ENCODE results near the gene MAP3K1.

The MAP3K1 gene

DNA sequence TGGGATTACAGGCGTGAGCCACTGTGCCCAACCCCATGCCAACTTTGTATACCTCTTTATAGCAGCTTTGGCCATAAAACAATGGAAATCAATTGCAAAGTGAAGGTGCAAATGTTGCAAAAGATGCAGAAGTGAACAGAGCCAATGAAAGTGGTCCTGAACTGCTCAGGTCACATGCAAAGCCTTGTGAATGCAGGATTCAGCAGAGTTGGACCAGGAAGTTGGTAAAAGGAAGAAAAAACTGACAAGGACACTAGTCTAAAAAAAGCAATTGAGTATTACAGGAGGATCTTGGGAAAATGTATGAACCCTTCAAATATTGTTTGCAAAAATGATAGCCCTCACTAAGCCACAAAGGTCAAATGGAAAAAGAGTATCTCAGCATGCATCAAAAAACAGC lies 4.5 kb upstream of the MAP3K1 start:
- Histone ChIP-seq H3K9me3 (ENCODE audit: low read depth, low read length) (no peaks in the 10 kb centered on the region), H3K9ac (ENCODE audit: insufficient read length) (no peak overlapping the region), H3K36me3 (ENCODE audit: insufficient read depth, low read length) (no peaks in the 10 kb centered on the region), H3K4me3 (no peak overlapping the region), H3K27ac (no peak overlapping the region)
- no peak for DNase-seq (ENCODE audit: low read depth, low spot score)
- no peak for TF ChIP-seq POLR2AphosphoS5 (IDR thresholded peaks at IDR 0.05; ENCODE audit: borderline replicate concordance, low read depth, low read length)
- TF ChIP-seq FOXP2 (optimal IDR thresholded peaks at IDR 0.05; ENCODE audit: control extremely low read depth, extremely low read length, insufficient read depth): no peak

DNA sequence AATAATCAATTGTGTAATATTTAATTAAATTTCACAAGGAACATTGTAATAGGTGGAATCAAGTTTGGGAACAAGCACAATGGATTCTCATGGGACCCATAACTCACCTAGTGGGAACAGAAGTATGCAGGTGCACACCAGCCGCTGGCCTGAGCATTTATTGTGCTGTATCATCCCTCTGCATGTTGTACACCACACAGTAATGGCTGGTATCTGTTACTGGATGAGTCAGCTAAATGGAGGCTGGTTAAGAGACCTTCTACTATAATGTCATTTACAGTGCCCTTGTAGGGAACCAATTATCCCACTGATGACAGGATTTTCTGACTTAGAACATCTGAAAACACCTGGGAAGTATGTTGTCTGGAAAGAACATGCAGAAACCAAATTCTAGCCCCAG lies 3.2 kb upstream of the MAP3K1 start:
- H3K9me3 ChIP-seq (ENCODE audit: low read depth, low read length): no peaks in the 10 kb centered on the region
- H3K4me3 ChIP-seq: no peak overlapping the region
- no peak overlapping the region for H3K27ac ChIP-seq
- H3K9ac ChIP-seq (ENCODE audit: insufficient read length): no peak overlapping the region
- no peaks in the 10 kb centered on the region for H3K36me3 ChIP-seq (ENCODE audit: insufficient read depth, low read length)
- no peak for TF ChIP-seq EZH2 (IDR thresholded peaks at IDR 0.05)
- TF ChIP-seq FOXP2 (optimal IDR thresholded peaks at IDR 0.05; ENCODE audit: control extremely low read depth, extremely low read length, insufficient read depth): no peak
- TF ChIP-seq POLR2AphosphoS5 (IDR thresholded peaks at IDR 0.05; ENCODE audit: borderline replicate concordance, low read depth, low read length): no peak
- no peak for DNase-seq (ENCODE audit: low read depth, low spot score)

GRCh38 chr5:56813302-56813701 lies 2.0 kb upstream of the MAP3K1 start:
- no peak overlapping the region for H3K27ac ChIP-seq
- H3K9ac ChIP-seq (ENCODE audit: insufficient read length): no peak overlapping the region
- no peak for DNase-seq (ENCODE audit: low read depth, low spot score)
- no peak for TF ChIP-seq EZH2 (IDR thresholded peaks at IDR 0.05)
- no peak for TF ChIP-seq POLR2AphosphoS5 (IDR thresholded peaks at IDR 0.05; ENCODE audit: borderline replicate concordance, low read depth, low read length)
- no peak for TF ChIP-seq FOXP2 (optimal IDR thresholded peaks at IDR 0.05; ENCODE audit: control extremely low read depth, extremely low read length, insufficient read depth)
- no peak overlapping the region for H3K4me3 ChIP-seq
- H3K36me3 ChIP-seq (ENCODE audit: insufficient read depth, low read length): no peaks in the 10 kb centered on the region
- H3K9me3 ChIP-seq (ENCODE audit: low read depth, low read length): no peaks in the 10 kb centered on the region

DNA sequence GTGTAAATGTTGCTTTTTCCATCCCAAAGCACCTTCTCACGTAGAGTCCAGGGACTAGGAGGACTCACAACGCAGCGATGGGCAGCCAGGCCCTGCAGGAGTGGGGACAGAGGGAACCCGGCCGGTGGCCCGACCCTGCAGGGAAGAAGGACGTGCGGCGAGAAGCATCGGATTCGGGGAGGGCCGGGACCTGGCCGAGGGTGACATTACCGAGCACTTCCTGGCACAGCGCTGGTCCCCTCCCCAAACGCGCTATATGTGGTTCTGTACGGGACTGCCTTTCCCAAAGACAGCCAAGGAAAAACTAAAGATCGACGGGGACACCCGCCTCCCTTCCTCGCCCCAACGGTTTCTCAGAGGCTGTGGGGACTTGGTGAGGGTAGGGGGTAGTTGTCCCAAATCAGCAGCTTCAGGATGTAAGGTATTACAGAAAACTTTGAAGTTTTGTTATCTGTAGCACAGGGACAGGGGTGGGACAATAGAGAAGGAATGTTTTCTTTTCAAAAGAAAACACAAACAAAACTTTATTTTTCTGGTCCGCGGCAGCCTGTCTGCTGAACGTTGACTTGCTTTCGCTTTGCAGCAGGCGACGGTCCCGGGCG lies 887 bp upstream of the MAP3K1 start:
- Histone ChIP-seq H3K9ac (ENCODE audit: insufficient read length) (peak overlapping the region; percentile 72), H3K9me3 (ENCODE audit: low read depth, low read length) (no peaks in the 10 kb centered on the region), H3K4me3 (peak overlapping the region; percentile 83), H3K36me3 (ENCODE audit: insufficient read depth, low read length) (no peaks in the 10 kb centered on the region), H3K27ac (no peak overlapping the region)
- TF ChIP-seq EZH2 (IDR thresholded peaks at IDR 0.05) (no peak), FOXP2 (optimal IDR thresholded peaks at IDR 0.05; ENCODE audit: control extremely low read depth, extremely low read length, insufficient read depth) (peak; percentile 1)
- DNase-seq (ENCODE audit: low read depth, low spot score): no peak

GRCh38 chr5:56815658-56816545 lies 553 bp downstream of the MAP3K1 start:
- H3K9ac ChIP-seq (ENCODE audit: insufficient read length): peak overlapping the region; percentile 72
- no peak for TF ChIP-seq FOXP2 (optimal IDR thresholded peaks at IDR 0.05; ENCODE audit: control extremely low read depth, extremely low read length, insufficient read depth)
- TF ChIP-seq POLR2AphosphoS5 (IDR thresholded peaks at IDR 0.05; ENCODE audit: borderline replicate concordance, low read depth, low read length): no peak
- no peak for TF ChIP-seq EZH2 (IDR thresholded peaks at IDR 0.05)
- H3K9me3 ChIP-seq (ENCODE audit: low read depth, low read length): no peaks in the 10 kb centered on the region
- H3K4me3 ChIP-seq: peak overlapping the region; percentile 83
- no peak for DNase-seq (ENCODE audit: low read depth, low spot score)
- no peak overlapping the region for H3K27ac ChIP-seq
- no peaks in the 10 kb centered on the region for H3K36me3 ChIP-seq (ENCODE audit: insufficient read depth, low read length)

GRCh38 chr5:56816546-56817081 lies 1.3 kb downstream of the MAP3K1 start:
- TF ChIP-seq FOXP2 (optimal IDR thresholded peaks at IDR 0.05; ENCODE audit: control extremely low read depth, extremely low read length, insufficient read depth): peak; percentile 59
- TF ChIP-seq EZH2 (IDR thresholded peaks at IDR 0.05): no peak
- Histone ChIP-seq H3K9ac (ENCODE audit: insufficient read length) (no peak overlapping the region), H3K4me3 (peak overlapping the region; percentile 83), H3K27ac (no peak overlapping the region), H3K9me3 (ENCODE audit: low read depth, low read length) (no peaks in the 10 kb centered on the region), H3K36me3 (ENCODE audit: insufficient read depth, low read length) (no peaks in the 10 kb centered on the region)
- no peak for DNase-seq (ENCODE audit: low read depth, low spot score)

DNA sequence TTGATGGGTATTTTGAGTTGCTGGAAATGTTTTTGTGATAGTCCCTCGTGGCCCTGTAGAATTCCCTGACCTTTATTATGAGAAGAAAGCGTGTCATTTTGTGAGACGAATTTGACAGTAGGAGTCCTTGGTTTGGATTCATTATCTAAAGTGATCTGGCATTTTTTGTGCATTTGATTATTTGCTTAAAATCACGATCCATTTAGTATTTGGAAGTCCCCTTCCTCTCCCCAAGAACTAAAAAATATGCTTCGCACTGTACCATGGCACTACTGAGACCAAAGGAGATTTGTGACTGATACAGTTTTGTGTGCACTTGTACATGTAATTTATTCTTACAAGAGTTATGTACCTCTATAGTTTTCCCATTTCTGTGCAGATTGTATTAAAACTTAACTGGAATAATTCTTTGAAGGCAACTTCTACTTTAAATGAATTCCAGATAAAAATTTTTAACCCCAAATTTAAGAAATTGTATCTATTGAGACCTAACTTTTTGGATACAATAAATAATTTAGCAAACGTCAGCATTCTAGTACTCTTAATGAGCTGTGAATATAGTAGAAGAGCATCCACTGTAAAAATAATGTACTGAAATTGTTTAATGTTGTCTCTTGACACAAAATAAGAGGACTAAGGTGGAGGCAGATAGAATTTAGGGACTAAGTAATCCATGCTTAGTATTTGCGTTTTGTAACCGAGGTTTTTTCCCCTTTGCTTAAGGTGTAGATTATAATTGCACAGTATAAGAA lies 2.1 kb downstream of the MAP3K1 start:
- no peak for DNase-seq (ENCODE audit: low read depth, low spot score)
- Histone ChIP-seq H3K9ac (ENCODE audit: insufficient read length) (no peak overlapping the region), H3K27ac (no peak overlapping the region), H3K9me3 (ENCODE audit: low read depth, low read length) (no peaks in the 10 kb centered on the region), H3K4me3 (peak overlapping the region; percentile 83), H3K36me3 (ENCODE audit: insufficient read depth, low read length) (no peaks in the 10 kb centered on the region)
- TF ChIP-seq POLR2AphosphoS5 (IDR thresholded peaks at IDR 0.05; ENCODE audit: borderline replicate concordance, low read depth, low read length) (no peak), EZH2 (IDR thresholded peaks at IDR 0.05) (no peak), FOXP2 (optimal IDR thresholded peaks at IDR 0.05; ENCODE audit: control extremely low read depth, extremely low read length, insufficient read depth) (no peak)

- Histone ChIP-seq H3K36me3 (ENCODE audit: insufficient read depth, low read length) (no peaks in the 10 kb centered on the region), H3K9me3 (ENCODE audit: low read depth, low read length) (no peaks in the 10 kb centered on the region), H3K27ac (peak overlapping the region; percentile 7; the same call in 1 of the 2 replicates), H3K4me3 (peak overlapping the region; percentile 68), H3K9ac (ENCODE audit: insufficient read length) (peak overlapping the region; percentile 66)
- TF ChIP-seq EZH2 (IDR thresholded peaks at IDR 0.05): no peak
- no peak for TF ChIP-seq FOXP2 (optimal IDR thresholded peaks at IDR 0.05; ENCODE audit: control extremely low read depth, extremely low read length, insufficient read depth)
- no peak for TF ChIP-seq POLR2AphosphoS5 (IDR thresholded peaks at IDR 0.05; ENCODE audit: borderline replicate concordance, low read depth, low read length)
- DNase-seq (ENCODE audit: low read depth, low spot score): no peak
These were observed 3.2 kb downstream of the MAP3K1 start for GRCh38 chr5:56818450-56819037.
